ENCODE measurements around the gene FRAS1.
"Not testable (repeated sequence)": the region's sequence is repeated elsewhere in the genome, so short reads cannot be mapped to it uniquely, and the experiment has no call there.

The FRAS1 gene

DNA sequence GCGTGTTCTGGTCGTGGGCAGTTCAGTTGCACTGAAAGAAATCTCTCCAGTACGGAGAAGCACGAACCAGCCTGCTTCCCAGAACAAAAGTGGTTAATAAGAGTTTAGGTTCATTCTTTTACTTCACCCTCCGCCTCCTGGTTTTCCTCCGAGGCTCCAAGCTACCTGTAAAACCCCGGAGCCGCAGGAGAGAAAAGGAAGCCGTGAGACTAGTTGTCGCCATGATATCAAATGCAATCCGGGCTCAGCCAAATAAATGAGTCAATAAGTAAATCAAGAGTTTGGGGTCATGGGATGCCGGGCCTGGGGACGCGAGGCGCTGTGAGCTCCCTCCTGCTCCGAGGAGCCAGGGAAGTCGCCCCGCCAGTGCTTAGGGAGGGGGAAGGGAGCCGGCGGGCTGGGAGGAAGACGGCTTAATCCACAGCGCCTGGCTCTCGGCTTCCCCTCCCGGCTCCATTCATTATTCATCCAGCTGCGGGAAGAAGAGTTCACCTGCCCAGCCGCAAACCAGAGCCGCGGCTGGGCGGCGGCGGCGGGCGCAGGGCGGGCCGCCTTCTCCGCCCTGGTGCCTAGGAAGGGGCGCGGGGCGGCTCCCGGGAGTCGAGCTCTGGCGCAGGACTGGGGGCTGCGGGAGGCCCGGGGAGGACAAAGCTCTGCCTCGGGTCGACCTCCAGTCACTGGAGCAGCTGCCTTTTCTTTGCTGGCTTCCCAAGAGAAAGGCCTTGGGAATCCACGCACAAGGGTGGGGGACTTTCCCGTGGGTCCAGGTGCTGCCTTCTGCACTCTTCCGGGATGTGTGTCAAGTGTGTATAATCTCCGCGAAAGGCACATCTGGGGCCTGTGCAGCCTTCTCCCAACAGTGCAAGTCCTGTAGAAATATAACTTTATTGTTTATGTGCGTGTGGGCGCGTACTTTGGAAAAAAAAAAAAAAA, 1.7 kb downstream of the FRAS1 start:
- DNase-seq (ENCODE audit: low read depth in 1 of 2, low spot score in 1 of 2) = no peak

GRCh38 chr4:78059524-78059889, 2.4 kb downstream of the FRAS1 start:
- DNase-seq (ENCODE audit: low read depth in 1 of 2, low spot score in 1 of 2) = no peak

DNA sequence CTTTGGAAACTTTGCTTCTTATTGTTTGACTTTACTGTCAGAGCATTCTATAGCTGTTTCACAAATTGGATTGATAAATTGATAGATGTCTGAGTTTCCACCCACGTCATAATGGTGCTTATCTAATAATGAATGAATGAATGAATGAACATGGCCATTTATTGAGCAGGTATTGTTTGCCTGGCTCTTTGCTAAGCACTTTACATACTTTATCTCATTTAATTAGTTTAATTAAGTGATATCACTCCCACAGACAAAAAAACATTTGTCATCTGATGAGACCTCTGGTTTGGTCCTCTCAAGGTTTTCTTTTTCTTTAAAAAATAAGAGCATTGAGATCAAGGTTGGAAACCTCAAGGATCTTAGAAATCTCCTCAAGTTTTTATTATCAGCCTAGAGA, 2.8 kb downstream of the FRAS1 start:
- DNase-seq (ENCODE audit: low read depth in 1 of 2, low spot score in 1 of 2) = no peak

GRCh38 chr4:78061939-78062570, 4.9 kb downstream of the FRAS1 start:
- DNase-seq (ENCODE audit: low read depth in 1 of 2, low spot score in 1 of 2) = no peak

DNA sequence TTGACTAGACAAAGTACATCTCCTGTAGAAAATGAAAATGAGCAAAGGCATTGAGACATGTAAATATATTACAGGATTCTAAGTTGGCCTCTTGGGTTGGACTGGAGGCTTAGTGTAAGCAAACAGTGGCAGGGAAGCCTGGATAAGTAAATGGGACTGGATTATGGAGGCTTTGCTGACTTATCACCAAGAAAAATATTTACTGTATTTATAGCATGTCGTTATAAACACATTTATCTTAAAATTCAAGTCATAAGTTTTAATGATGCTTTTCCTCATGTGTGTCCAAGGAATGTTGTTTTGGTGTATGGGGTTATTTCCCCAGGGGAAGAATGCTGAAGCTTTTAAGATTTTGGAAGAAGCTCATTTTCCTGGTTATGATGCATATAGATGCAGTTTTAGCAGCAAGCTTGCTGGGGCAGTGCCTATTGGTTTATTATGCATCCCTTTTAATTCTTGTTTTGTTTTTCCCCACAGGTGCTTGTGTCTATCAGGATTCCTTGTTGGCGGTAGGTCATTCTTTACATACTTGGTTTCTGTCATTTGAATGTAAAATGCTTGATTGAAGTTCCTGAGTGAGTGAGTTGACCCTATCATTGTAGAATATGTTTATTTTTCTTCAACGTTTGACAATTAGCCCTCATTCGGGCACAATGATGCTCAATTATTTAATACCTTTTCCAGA, 8.5 kb downstream of the FRAS1 start:
- DNase-seq (ENCODE audit: low read depth in 1 of 2, low spot score in 1 of 2) = no peak

- DNase-seq (ENCODE audit: low read depth in 1 of 2, low spot score in 1 of 2) = no peak
Measured at GRCh38 chr4:78068481-78068880, 11.4 kb downstream of the FRAS1 start.

GRCh38 chr4:78069319-78069718, 12.2 kb downstream of the FRAS1 start:
- no peak for DNase-seq (ENCODE audit: low read depth in 1 of 2, low spot score in 1 of 2)

- DNase-seq (ENCODE audit: low read depth in 1 of 2, low spot score in 1 of 2) = no peak
Measured at GRCh38 chr4:78069859-78070258, 12.7 kb downstream of the FRAS1 start.

- DNase-seq (ENCODE audit: low read depth in 1 of 2, low spot score in 1 of 2) = no peak
Measured at GRCh38 chr4:78070731-78071282, 13.7 kb downstream of the FRAS1 start.

- DNase-seq (ENCODE audit: low read depth in 1 of 2, low spot score in 1 of 2) = no peak
Measured at GRCh38 chr4:78074759-78075158, 17.6 kb downstream of the FRAS1 start.

DNA sequence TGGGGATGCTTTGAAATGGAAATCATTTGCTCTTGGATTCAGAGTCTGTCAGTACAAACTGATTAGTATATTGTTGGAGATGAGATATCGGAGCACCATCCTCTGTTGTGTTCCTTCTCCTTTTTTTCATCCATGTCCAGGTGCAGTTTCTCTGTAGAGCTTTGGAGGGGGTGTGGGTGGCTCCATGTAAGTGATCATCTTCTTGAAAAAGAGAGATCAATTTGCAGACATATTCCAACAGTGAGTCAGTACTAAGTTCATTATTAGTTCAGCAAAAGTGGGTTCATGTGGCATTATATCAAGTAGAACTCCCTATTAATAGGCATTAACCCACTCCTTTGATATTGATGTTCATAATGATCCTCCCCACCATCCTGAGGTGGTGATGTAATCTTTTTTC, 18.9 kb downstream of the FRAS1 start:
- no peak for DNase-seq (ENCODE audit: low read depth in 1 of 2, low spot score in 1 of 2)

GRCh38 chr4:78078101-78078500, 21.0 kb downstream of the FRAS1 start:
- no peak for DNase-seq (ENCODE audit: low read depth in 1 of 2, low spot score in 1 of 2)

DNA sequence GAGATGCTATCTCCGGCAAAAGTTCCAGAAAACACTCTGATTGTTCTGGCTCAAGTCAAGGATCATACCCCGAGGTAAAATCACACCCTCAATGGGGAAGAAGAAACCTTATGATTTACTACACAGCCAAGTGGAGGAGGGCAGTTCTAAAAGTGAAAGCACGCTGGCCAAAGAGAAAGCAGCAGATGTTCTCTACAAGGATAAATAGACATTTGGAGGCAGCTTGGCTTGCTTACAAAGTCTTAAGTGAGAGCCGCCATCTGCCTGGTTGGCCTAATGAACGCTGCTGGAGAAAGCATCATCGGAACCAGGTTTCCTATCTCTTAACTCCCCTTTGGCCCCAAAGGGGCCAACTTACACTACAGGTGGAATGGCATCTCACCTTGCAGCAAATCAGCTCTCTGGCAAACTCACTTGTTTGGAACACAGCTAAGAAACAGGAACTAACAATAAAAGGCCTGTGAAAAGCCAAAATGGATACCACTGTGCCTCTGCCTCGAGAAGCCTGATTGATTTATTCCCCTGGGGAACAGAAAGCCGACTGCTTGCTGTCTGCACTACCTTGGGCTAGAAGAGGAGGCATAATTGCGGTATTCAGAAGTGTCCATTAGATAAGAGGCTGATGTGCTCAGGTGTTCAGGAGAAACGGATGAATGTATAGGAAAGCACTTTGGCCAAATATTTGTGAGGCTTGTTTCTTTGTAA, 22.8 kb downstream of the FRAS1 start:
- no peak for DNase-seq (ENCODE audit: low read depth in 1 of 2, low spot score in 1 of 2)

DNA sequence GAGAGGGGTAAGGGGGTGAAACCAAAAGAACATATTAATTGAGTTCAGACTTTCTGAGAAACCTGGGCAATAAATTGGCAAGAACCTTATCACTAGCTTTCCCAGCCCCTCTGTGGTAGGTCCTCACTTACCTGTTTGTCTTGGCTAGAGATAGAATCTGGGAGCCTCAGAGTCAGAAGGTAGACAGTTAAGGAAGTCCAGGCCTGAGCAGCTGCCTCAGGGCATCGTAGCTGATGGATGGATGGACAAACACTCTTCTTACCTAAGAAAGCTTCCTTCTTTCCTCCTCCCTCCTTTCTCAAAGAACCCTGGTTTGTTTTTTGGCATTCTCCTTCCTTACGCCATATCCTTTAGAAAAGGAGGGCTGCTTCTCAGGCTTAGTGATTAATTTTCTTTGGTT, 24.4 kb downstream of the FRAS1 start:
- no peak for DNase-seq (ENCODE audit: low read depth in 1 of 2, low spot score in 1 of 2)

DNA sequence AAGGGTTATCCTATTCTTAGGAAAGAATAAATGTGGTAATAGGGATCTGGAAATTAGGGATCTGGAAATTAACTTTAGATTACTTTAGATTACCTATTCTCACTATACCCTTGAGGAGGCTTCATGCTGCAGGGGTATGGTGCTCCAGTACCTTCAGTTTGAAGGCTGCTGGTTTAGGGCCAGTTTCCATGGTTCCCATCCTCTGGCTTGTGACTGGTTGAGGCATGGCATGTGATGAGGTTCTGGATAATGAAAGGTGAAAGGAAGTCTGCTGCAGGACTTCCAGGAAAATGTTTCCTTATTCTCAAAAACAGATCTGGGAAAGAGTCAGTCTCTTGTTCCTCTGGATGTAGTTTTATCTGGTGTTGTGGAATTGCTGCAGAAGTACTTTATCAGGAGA, 25.9 kb downstream of the FRAS1 start:
- no peak for DNase-seq (ENCODE audit: low read depth in 1 of 2, low spot score in 1 of 2)

DNA sequence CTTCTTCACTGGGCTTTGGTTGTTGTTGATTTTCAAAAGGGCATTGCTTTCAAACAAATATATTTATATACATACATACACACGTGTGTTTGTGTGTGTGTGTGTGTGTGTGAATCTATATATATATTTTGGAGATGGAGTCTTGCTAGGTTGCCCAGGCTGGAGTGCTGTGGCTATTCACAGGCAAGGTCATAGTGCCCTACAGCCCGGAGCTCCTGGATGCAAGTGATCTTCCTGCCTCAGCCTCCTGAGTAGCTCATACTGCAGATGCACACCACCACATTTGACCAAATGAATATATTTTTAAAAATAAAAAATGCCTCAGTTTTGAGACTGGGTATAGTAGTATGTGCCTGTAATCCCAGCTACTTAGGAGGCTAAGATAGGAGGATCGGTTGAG, 34.4 kb downstream of the FRAS1 start:
- no peak for DNase-seq (ENCODE audit: low read depth in 1 of 2, low spot score in 1 of 2)

- not testable (repeated sequence) for DNase-seq (ENCODE audit: low read depth in 1 of 2, low spot score in 1 of 2)
Measured at GRCh38 chr4:78092350-78092749, 35.2 kb downstream of the FRAS1 start.

DNA sequence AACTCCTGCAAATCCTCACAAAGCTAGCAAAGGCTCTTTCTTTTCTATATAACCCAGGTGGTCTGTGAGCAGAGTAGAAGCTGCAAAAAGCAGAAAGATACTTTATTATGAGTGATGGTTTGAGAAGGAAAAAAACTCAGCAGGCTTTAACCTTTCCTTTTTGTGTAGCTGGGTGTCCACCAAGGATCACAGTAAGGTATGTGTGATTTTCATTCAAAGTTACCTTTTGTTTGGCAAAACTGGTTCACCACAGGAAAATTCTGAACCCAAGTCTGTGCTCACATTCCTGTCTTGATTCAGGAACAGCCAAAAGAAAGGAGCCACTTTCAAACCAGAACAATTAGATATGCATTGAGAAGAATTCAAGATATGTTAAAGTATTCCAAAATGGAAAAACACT, 35.7 kb downstream of the FRAS1 start:
- no peak for DNase-seq (ENCODE audit: low read depth in 1 of 2, low spot score in 1 of 2)

- no peak for DNase-seq (ENCODE audit: low read depth in 1 of 2, low spot score in 1 of 2)
Measured at GRCh38 chr4:78095081-78095480, 38.0 kb downstream of the FRAS1 start.

DNA sequence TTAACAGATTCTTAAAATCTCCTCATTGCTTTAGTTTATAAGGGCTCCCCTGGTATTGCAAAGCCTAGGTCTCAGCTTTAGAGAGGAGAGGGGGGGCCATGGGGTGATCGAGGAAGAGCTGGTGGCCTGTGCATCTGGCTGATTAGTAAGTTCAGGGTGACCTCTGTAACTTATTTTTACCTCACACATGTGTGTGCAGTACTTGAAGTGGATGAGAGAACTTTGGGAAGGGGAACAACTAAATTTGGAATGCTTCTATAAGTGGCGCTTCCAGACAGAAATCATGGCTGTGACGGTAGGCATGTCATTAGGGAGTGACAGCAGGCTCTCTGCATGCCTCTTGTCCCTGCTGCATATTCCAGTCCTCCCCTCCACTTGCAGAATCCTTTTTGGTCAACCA, 41.9 kb downstream of the FRAS1 start:
- no peak for DNase-seq (ENCODE audit: low read depth in 1 of 2, low spot score in 1 of 2)

DNA sequence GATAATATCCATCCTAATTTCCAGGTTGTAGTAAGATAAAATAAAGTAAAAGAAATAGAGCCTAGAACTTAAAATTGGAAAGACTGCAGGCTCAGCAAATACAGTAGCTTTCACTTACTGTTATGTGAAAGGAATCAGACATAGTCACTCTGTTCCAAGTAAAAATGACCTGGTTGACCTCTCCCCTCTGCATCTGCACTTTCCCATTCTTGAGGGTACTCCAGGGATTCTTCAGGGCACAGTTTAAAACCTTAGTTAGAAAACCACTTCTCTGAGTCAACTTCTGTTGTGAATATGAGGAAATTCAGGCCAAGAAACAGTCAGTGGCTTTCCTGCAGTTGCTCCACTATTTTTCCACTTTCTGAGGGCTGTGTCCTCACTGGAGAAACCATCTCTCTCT, 42.9 kb downstream of the FRAS1 start:
- DNase-seq (ENCODE audit: low read depth in 1 of 2, low spot score in 1 of 2) = no peak
